WTC11 (cell line): ENCODE measurements around the gene RPRD1B. TPM values are rescaled to one million over a fixed set of nuclear protein-coding genes. Genes with fewer than 3 reads are reported as not detected.

Experiments used
- ATAC-seq: fragments of 200-7000 bp; cut with Tn5 transposase; 2 replicates; pipeline ENCODE4 v1.10.0; 2021; ENCODE audit warnings: mild to moderate bottlenecking, moderate library complexity
- CTCF ChIA-PET: fragments of 300-600 bp; sonication (Branson Sonifier 250); formaldehyde crosslinking; loops from one replicate; lab custom pipeline; 2021; ENCODE audit warnings: antibody characterized with exemption; lab: Charles Lee
- POLR2A ChIA-PET: fragments of 350-600 bp; sonication (Branson Sonifier 250); formaldehyde crosslinking; loops from one replicate; lab custom pipeline; 2021; ENCODE audit warnings: antibody characterized with exemption; lab: Charles Lee
- DNase-seq: peaks from one replicate; pipeline ENCODE4 v3.0.0; 2021; ENCODE audit warnings: low spot score
- H3K27ac Mint-ChIP-seq: 2 replicates; pipeline ENCODE4 v1.8.0; 2021; ENCODE audit warnings: mixed read lengths
- H3K27me3 Mint-ChIP-seq: 2 replicates; pipeline ENCODE4 v1.8.0; 2021; ENCODE audit warnings: low read depth, mild to moderate bottlenecking, moderate library complexity, mixed read lengths
- H3K36me3 Mint-ChIP-seq: 2 replicates; pipeline ENCODE4 v1.8.0; 2021; ENCODE audit warnings: mixed read lengths
- H3K4me1 Mint-ChIP-seq: 2 replicates; pipeline ENCODE4 v1.8.0; 2022; ENCODE audit warnings: mixed read lengths
- H3K4me3 Mint-ChIP-seq: 2 replicates; pipeline ENCODE4 v1.8.0; 2021; ENCODE audit warnings: mild to moderate bottlenecking, moderate library complexity, mixed read lengths
- H3K9me3 Mint-ChIP-seq: 2 replicates; pipeline ENCODE4 v1.8.0; 2021; ENCODE audit warnings: mixed read lengths
- ATF1 ChIP-seq: sonication (generic); formaldehyde crosslinking; IDR thresholded peaks from 2 replicates; pipeline ENCODE4 v1.8.1; 2023; ENCODE audit warnings: mild to moderate bottlenecking, moderate library complexity, missing genetic modification reagents
- FOXP1 ChIP-seq: sonication (generic); formaldehyde crosslinking; IDR thresholded peaks from 2 replicates; pipeline ENCODE4 v1.8.0; 2022; ENCODE audit warnings: missing genetic modification reagents, mild to moderate bottlenecking, moderate library complexity, borderline replicate concordance
- HMGXB4 ChIP-seq: sonication (generic); formaldehyde crosslinking; IDR thresholded peaks from 2 replicates; pipeline ENCODE4 v1.8.1; 2023; ENCODE audit warnings: mild to moderate bottlenecking, moderate library complexity, missing genetic modification reagents
- IRF1 ChIP-seq: sonication (generic); formaldehyde crosslinking; IDR thresholded peaks from 2 replicates; pipeline ENCODE4 v1.8.0; 2023; ENCODE audit warnings: missing genetic modification reagents
- NFE2L1 ChIP-seq: sonication (generic); formaldehyde crosslinking; IDR thresholded peaks from 2 replicates; pipeline ENCODE4 v1.8.1; 2023; ENCODE audit warnings: missing genetic modification reagents
- NR2C2 ChIP-seq: sonication (generic); formaldehyde crosslinking; IDR thresholded peaks from 2 replicates; pipeline ENCODE4 v1.8.0; 2022; ENCODE audit warnings: mild to moderate bottlenecking, missing genetic modification reagents
- PRRX2 ChIP-seq: fragments of 250-450 bp; sonication (Bioruptor Pico); IDR thresholded peaks from 2 replicates; pipeline ENCODE4 v1.8.0; 2021; ENCODE audit warnings: mild to moderate bottlenecking
- TEAD4 ChIP-seq: sonication (generic); formaldehyde crosslinking; IDR thresholded peaks from 2 replicates; pipeline ENCODE4 v1.8.0; 2022; ENCODE audit warnings: mild to moderate bottlenecking, missing genetic modification reagents
- ZNF219 ChIP-seq: sonication (generic); formaldehyde crosslinking; IDR thresholded peaks from 2 replicates; pipeline ENCODE4 v1.8.0; 2023; ENCODE audit warnings: missing genetic modification reagents, mild to moderate bottlenecking, borderline replicate concordance
- ZNF232 ChIP-seq: sonication (generic); formaldehyde crosslinking; IDR thresholded peaks from 2 replicates; pipeline ENCODE4 v1.8.0; 2022; ENCODE audit warnings: mild to moderate bottlenecking, missing genetic modification reagents
- ZNF423 ChIP-seq: fragments of 250-450 bp; sonication (Bioruptor Pico); IDR thresholded peaks from 2 replicates; pipeline ENCODE4 v2.1.2; 2022; ENCODE audit warnings: mild to moderate bottlenecking, moderate library complexity
- total RNA-seq: library from RNA; stranded (reverse); gene quantifications from 3 replicates; pipeline ENCODE4 v1.2.3, GENCODE V29; 2021
- TF ChIP-seq, protein P1 (sequence below): fragments of 250-450 bp; sonication (Bioruptor Pico); IDR thresholded peaks from 2 replicates; pipeline ENCODE4 v1.9.0; 2021; ENCODE audit warnings: moderate library complexity, mild to moderate bottlenecking, inconsistent platforms, borderline replicate concordance

The RPRD1B gene
- total RNA-seq, 1 experiment from 2014 or later: 21.4 TPM

DNA sequence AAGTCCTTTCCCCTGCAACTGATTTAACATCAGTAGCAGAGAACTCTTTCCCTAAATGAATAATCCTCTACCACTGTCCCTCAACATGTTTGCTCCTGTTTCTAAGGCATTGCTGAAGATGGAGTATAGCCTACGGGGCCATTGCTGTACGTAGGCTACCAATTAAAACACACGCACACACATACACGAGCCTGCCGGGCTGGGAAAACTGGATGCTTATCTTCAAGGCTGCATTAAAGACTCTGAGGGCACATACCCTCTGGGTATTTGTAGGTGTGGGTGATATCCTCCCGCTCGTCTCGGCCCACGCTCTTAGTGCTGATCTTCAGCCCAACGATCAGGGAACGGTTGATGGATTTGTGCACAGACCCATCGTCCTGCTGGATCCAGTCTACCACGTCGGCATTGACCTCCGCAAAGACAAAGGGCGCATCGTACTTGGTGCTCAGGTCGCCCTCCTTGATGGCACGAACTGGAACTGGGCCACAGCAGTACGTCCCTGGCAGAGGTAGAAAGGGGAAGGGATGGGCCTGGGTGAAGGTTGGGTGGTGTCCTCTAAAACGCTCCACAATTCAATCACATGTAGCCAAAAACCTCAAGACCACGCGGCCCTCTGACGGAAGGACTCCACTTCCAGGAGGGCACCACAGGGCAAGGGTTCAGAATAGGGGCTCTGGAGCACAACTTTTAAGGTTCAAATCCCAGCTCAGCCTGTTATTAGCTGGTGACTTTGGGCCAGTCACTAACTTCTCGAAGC is 105.8 kb downstream of the RPRD1B start (continued):
- TF ChIP-seq FOXP1 (CRISPR knock-in tag): no peak
- no peak for TF ChIP-seq ZNF232 (CRISPR knock-in tag)
- TF ChIP-seq NR2C2: no peak
- TF ChIP-seq IRF1 (CRISPR knock-in tag): no peak
- no peak for TF ChIP-seq NFE2L1
- no peak for TF ChIP-seq ZNF423 (CRISPR knock-in tag)

DNA sequence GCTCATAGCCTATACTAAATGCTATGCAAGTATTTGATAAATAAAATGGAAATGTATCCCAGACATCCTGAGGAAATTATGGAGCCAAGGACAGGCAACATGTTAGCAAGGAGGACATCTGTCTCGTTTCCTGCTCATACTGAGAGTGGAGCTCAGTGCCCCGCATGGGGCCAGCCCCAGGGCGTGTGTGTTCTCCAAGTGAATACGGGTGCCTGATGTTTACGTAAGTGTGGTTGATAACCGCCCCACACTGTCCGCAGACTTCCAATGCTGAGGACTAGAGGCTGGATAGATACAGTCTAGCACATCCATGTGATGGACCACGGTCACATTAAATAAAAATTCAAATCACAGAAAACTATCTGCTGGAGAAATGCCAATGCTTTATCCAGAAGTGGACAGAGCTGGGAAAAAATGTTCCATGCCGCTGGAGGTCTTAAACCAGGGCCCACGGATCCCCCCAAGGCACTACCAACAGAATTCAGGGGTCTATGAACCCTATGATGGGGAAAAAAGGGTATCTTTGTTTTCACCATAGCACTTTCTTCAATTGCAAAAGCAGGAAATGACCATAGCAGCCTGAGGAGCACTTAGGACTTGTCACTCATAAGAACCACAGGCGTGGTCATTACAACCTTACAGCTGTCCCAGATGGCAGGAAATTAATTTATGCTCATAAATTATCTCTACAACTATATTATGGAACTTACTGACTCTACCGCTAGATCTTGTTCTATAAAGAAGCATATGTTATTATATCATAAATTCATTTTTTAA is 106.6 kb downstream of the RPRD1B start:
- peaks cover 43% of the 10 kb centered on the region for H3K4me1 Mint-ChIP-seq
- no peak overlapping the region for H3K27ac Mint-ChIP-seq
- ChIA-PET CTCF (interaction anchor here (0.6 to 1.9 kb wide), 4 partner anchors 67 to 147 kb away, joined by 3 to 6 read pairs (median 3); no protein-coding TSS in a partner anchor), POLR2A (no interaction called here)
- no peak overlapping the region for H3K4me3 Mint-ChIP-seq
- no peaks in the 10 kb centered on the region for H3K36me3 Mint-ChIP-seq
- no peaks in the 10 kb centered on the region for H3K9me3 Mint-ChIP-seq
- H3K27me3 Mint-ChIP-seq: no peaks in the 10 kb centered on the region
- TF ChIP-seq ZNF219 (no peak), ZNF232 (CRISPR knock-in tag) (no peak), HMGXB4 (CRISPR knock-in tag) (no peak)
- TF ChIP-seq, protein P1, sequence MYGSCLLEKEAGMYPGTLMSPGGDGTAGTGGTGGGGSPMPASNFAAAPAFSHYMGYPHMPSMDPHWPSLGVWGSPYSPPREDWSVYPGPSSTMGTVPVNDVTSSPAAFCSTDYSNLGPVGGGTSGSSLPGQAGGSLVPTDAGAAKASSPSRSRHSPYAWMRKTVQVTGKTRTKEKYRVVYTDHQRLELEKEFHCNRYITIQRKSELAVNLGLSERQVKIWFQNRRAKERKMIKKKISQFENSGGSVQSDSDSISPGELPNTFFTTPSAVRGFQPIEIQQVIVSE (CRISPR knock-in tag): no peak
- ATAC-seq (peak; percentile 38), DNase-seq (no peak)

- no peaks in the 10 kb centered on the region for H3K9me3 Mint-ChIP-seq
- peaks cover 43% of the 10 kb centered on the region for H3K4me1 Mint-ChIP-seq
- no peak for DNase-seq
- H3K27ac Mint-ChIP-seq: no peak overlapping the region
- TF ChIP-seq PRRX2 (no peak), TEAD4 (CRISPR knock-in tag) (no peak), ATF1 (CRISPR knock-in tag) (no peak)
- no peaks in the 10 kb centered on the region for H3K27me3 Mint-ChIP-seq
- ATAC-seq: no peak
- H3K4me3 Mint-ChIP-seq: no peak overlapping the region
- CTCF ChIA-PET: interaction anchor here (1.9 kb wide), 1 partner anchor 84 kb away, joined by 6 read pairs; no protein-coding TSS in a partner anchor
- POLR2A ChIA-PET: no interaction called here
- H3K36me3 Mint-ChIP-seq: no peaks in the 10 kb centered on the region
These were observed 107.8 kb downstream of the RPRD1B start for GRCh38 chr20:38141204-38141888.

Other genes with a start within 250 kb of the RPRD1B start
- 1.7 to 2.1 TPM (median 1.9 TPM) in 3 replicates for gene VSTM2L, start 130.6 kb upstream of the RPRD1B start, total RNA-seq
- 42.8 to 43.5 TPM (median 43.4 TPM) in 3 replicates for gene TTI1, start 290 bp upstream of the RPRD1B start, total RNA-seq
- 1.5 to 2.1 TPM (median 1.8 TPM) in 3 replicates for gene TGM2, start 131.5 kb downstream of the RPRD1B start, total RNA-seq
- gene KIAA1755, start 227.0 kb downstream of the RPRD1B start, total RNA-seq: 0.16 to 0.50 TPM (median 0.27 TPM) in 3 replicates